Measurements from ENCODE around the gene WHAMM.

WHAMM gene

GRCh38 chr15:82851306-82851850 lies 42.0 kb downstream of the WHAMM start:
- TF ChIP-seq TOX (CRISPR knock-in tag; IDR thresholded peaks at IDR 0.05; ENCODE audit: borderline replicate concordance) (no peak), GLIS3 (CRISPR knock-in tag; IDR thresholded peaks at IDR 0.05) (no peak), ZFP3 (CRISPR knock-in tag; IDR thresholded peaks at IDR 0.05) (no peak), BACH2 (CRISPR knock-in tag; IDR thresholded peaks at IDR 0.05; ENCODE audit: borderline replicate concordance) (no peak), ZNF565 (CRISPR knock-in tag; conservative IDR thresholded peaks at IDR 0.05; ENCODE audit: low read depth) (no peak), ZNF8 (CRISPR knock-in tag; IDR thresholded peaks at IDR 0.05) (no peak), RARB (CRISPR knock-in tag; IDR thresholded peaks at IDR 0.05) (no peak)
- no peak for ATAC-seq

- TF ChIP-seq CREB5 (CRISPR knock-in tag; IDR thresholded peaks at IDR 0.05; ENCODE audit: low read depth) (no peak), POU6F1 (CRISPR knock-in tag; IDR thresholded peaks at IDR 0.05; ENCODE audit: borderline replicate concordance, low read depth) (no peak), SNAI2 (CRISPR knock-in tag; IDR thresholded peaks at IDR 0.05) (no peak), CSDC2 (CRISPR knock-in tag; IDR thresholded peaks at IDR 0.05) (no peak), GLIS3 (CRISPR knock-in tag; IDR thresholded peaks at IDR 0.05) (no peak), ZFP3 (CRISPR knock-in tag; IDR thresholded peaks at IDR 0.05) (no peak), ZNF565 (CRISPR knock-in tag; conservative IDR thresholded peaks at IDR 0.05; ENCODE audit: low read depth) (no peak), TSHZ2 (CRISPR knock-in tag; IDR thresholded peaks at IDR 0.05) (no peak)
- ATAC-seq, result no peak
Observed at GRCh38 chr15:82851981-82852511, 42.6 kb downstream of the WHAMM start.

- ATAC-seq, result no peak
Observed at GRCh38 chr15:82852941-82853561, 43.6 kb downstream of the WHAMM start.

GRCh38 chr15:82854554-82854953 lies 45.1 kb downstream of the WHAMM start:
- TF ChIP-seq ZNF70 (CRISPR knock-in tag; IDR thresholded peaks at IDR 0.05) (no peak), ZNF8 (CRISPR knock-in tag; IDR thresholded peaks at IDR 0.05) (no peak)
- no peak for ATAC-seq

More at GRCh38 chr15:82852941-82853561, 43.6 kb downstream of the WHAMM start:
- TF ChIP-seq ZFP30 (CRISPR knock-in tag; IDR thresholded peaks at IDR 0.05) (no peak), SNAI2 (CRISPR knock-in tag; IDR thresholded peaks at IDR 0.05) (no peak), RARB (CRISPR knock-in tag; IDR thresholded peaks at IDR 0.05) (no peak), CREB5 (CRISPR knock-in tag; IDR thresholded peaks at IDR 0.05; ENCODE audit: low read depth) (no peak), GLIS3 (CRISPR knock-in tag; IDR thresholded peaks at IDR 0.05) (no peak)

- no peak for ATAC-seq
- TF ChIP-seq CSRNP3 (CRISPR knock-in tag; IDR thresholded peaks at IDR 0.05) (no peak), ZNF8 (CRISPR knock-in tag; IDR thresholded peaks at IDR 0.05) (no peak), ZC3H10 (CRISPR knock-in tag; IDR thresholded peaks at IDR 0.05) (no peak), ZNF565 (CRISPR knock-in tag; conservative IDR thresholded peaks at IDR 0.05; ENCODE audit: low read depth) (no peak), BACH2 (CRISPR knock-in tag; IDR thresholded peaks at IDR 0.05; ENCODE audit: borderline replicate concordance) (no peak), RARB (CRISPR knock-in tag; IDR thresholded peaks at IDR 0.05) (no peak), CREB5 (CRISPR knock-in tag; IDR thresholded peaks at IDR 0.05; ENCODE audit: low read depth) (no peak), SNAI2 (CRISPR knock-in tag; IDR thresholded peaks at IDR 0.05) (no peak), TCF4 (CRISPR knock-in tag; IDR thresholded peaks at IDR 0.05; ENCODE audit: borderline replicate concordance) (no peak), CSDC2 (CRISPR knock-in tag; IDR thresholded peaks at IDR 0.05) (no peak), GLIS3 (CRISPR knock-in tag; IDR thresholded peaks at IDR 0.05) (no peak), ZFP3 (CRISPR knock-in tag; IDR thresholded peaks at IDR 0.05) (no peak), ESRRG (CRISPR knock-in tag; IDR thresholded peaks at IDR 0.05) (no peak)
Observed at GRCh38 chr15:82855286-82856100, 46.1 kb downstream of the WHAMM start.

Data from SK-N-SH treated with all-trans-retinoic acid at 6 μM for 48 hours (cell line).